Osteoblast (primary cell): ENCODE data around the gene TMC3. TPM values are rescaled to one million over a fixed set of nuclear protein-coding genes. Genes with fewer than 3 reads are reported as not detected.

Experiments
- DNase-seq: peaks from one replicate; pipeline ENCODE4 v3.0.0; 2011; ENCODE audit warnings: low spot score, mixed read lengths; ENCODE audit not compliant: insufficient read length; ENCODE audit errors: missing footprints
- H2AFZ ChIP-seq: 2 replicates; pipeline ENCODE4 v1.6.0; 2011; ENCODE audit warnings: mild to moderate bottlenecking, low read length
- H3K27ac ChIP-seq: 2 replicates; pipeline ENCODE4 v1.5.1; 2011; ENCODE audit warnings: mild to moderate bottlenecking, low read depth, low read length, moderate library complexity
- H3K27me3 ChIP-seq: 2 replicates; pipeline ENCODE4 v1.6.0; 2012; ENCODE audit warnings: mild to moderate bottlenecking, control low read depth, inconsistent platforms, low read length, moderate library complexity; ENCODE audit not compliant: insufficient read depth
- H3K36me3 ChIP-seq: 2 replicates; pipeline ENCODE4 v1.5.1; 2011; ENCODE audit warnings: mild to moderate bottlenecking, low read length, control low read depth, moderate library complexity; ENCODE audit not compliant: insufficient read depth
- H3K4me1 ChIP-seq: 2 replicates; pipeline ENCODE4 v1.5.1; 2011; ENCODE audit warnings: mild to moderate bottlenecking, low read length, control low read depth, moderate library complexity; ENCODE audit not compliant: insufficient read depth
- H3K4me2 ChIP-seq: 2 replicates; pipeline ENCODE4 v1.6.0; 2011; ENCODE audit warnings: mild to moderate bottlenecking, low read length; ENCODE audit not compliant: insufficient read depth
- H3K4me3 ChIP-seq: fragments of 200-600 bp; sonication (generic); 3 replicates; pipeline ENCODE4 v1.5.1; 2012; ENCODE audit warnings: mild to moderate bottlenecking, low read length, inconsistent platforms; ENCODE audit not compliant: insufficient read depth
- H3K79me2 ChIP-seq: 2 replicates; pipeline ENCODE4 v1.6.0; 2012; ENCODE audit warnings: mild to moderate bottlenecking, low read length, control low read depth, inconsistent platforms; ENCODE audit not compliant: insufficient read depth
- H3K9me3 ChIP-seq: 2 replicates; pipeline ENCODE4 v1.5.1; 2011; ENCODE audit warnings: low read depth, low read length, control low read depth
- H4K20me1 ChIP-seq: 2 replicates; pipeline ENCODE4 v1.6.0; 2012; ENCODE audit warnings: mild to moderate bottlenecking, low read length, control low read depth; ENCODE audit not compliant: insufficient read depth
- CTCF ChIP-seq: IDR thresholded peaks from 2 replicates; pipeline ENCODE4 v1.5.1; 2011; ENCODE audit warnings: mild to moderate bottlenecking, low read depth, low read length, moderate library complexity; ENCODE audit errors: extremely low read depth
- total RNA-seq: library from RNA; depleted of rRNA; stranded (reverse); fragments of >200 nt; gene quantifications from 2 replicates; pipeline ENCODE4 v1.2.3, GENCODE V29; 2012

The TMC3 gene
- total RNA-seq, 1 donor, result not detected

DNA sequence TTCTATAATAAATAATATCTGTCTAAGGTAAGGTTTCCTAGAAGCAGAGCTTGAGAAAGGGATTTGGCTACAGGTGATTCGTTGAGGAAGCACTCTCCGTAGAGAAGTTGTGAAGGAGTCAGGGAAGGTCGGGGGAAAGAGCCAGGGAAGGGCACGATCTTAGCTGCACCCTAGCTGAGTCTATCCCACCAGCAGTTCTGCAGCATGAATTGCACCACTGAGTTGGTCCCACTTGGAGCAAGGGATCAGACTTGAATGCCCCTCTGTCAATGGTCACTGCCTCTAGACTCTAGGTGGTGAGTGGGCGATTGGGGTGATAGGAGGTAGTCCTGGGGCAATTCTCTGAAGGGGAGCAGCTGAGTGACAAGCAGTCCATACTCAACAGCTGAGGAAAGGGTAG is 13.5 kb downstream of the TMC3 start:
- no peak overlapping the region for H3K4me3 ChIP-seq
- H3K9me3 ChIP-seq, result no peaks in the 10 kb centered on the region
- no peaks in the 10 kb centered on the region for H3K79me2 ChIP-seq
- no peak overlapping the region for H2AFZ ChIP-seq
- no peaks in the 10 kb centered on the region for H3K36me3 ChIP-seq
- H3K27ac ChIP-seq, result no peak overlapping the region
- no peak for DNase-seq
- peaks cover 2% of the 10 kb centered on the region for H3K27me3 ChIP-seq
- H4K20me1 ChIP-seq, result no peaks in the 10 kb centered on the region
- H3K4me1 ChIP-seq, result no peaks in the 10 kb centered on the region
- TF ChIP-seq CTCF, result no peak
- no peak overlapping the region for H3K4me2 ChIP-seq

DNA sequence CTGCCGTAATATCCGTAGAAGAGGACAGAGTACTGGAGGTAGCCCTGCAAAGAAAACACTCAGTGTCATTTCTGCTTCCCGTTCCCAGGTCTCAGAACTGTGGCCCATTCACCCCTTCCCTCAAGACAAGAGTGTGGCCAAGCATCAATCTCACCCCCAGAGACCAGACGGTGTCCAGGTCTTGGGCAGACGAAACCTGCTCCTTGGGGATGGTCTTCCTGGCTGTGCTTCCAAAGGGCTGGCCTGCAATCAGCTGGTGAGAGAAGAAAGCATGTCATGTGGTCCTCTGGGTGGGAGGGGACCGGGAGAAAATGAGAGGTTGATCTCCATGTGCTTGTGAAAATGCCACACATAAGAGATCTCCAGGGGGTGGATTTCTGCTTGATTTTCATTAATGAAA is 15.8 kb downstream of the TMC3 start:
- Histone ChIP-seq H3K9me3 (no peaks in the 10 kb centered on the region), H3K27ac (no peak overlapping the region), H2AFZ (no peak overlapping the region), H3K36me3 (no peaks in the 10 kb centered on the region), H4K20me1 (no peaks in the 10 kb centered on the region), H3K4me2 (no peak overlapping the region), H3K4me3 (no peak overlapping the region), H3K79me2 (no peaks in the 10 kb centered on the region), H3K4me1 (no peaks in the 10 kb centered on the region), H3K27me3 (peaks cover 5% of the 10 kb centered on the region)
- TF ChIP-seq CTCF, result no peak
- no peak for DNase-seq

DNA sequence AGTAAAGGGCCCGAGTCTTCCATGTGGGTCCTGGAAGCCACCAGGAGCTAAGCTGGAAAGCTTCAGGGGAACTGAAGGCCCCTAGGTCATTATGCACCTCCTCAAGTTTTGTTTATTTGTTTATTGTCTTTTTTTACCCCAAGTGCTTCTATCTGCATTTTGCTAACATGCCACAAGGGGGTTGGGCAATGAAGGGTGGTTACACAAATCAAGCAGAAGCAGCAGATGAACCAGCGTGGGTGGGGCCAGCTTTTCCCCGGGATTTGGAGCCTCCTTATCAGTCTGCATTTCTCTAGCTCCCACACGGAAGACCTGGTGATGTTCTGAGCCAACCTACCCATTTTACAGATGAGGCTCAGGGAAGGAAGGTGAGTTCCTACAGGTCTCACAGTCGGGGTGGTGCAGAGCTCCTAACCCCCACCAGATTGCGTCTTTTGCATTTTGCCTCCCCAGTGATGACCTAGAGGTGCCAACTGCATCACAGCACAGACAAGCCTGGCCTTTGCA is 16.8 kb downstream of the TMC3 start:
- DNase-seq, result no peak
- H3K79me2 ChIP-seq, result no peaks in the 10 kb centered on the region
- no peak overlapping the region for H3K4me2 ChIP-seq
- TF ChIP-seq CTCF, result no peak
- no peak overlapping the region for H2AFZ ChIP-seq
- no peak overlapping the region for H3K4me3 ChIP-seq
- H3K36me3 ChIP-seq, result no peaks in the 10 kb centered on the region
- no peaks in the 10 kb centered on the region for H3K9me3 ChIP-seq
- no peaks in the 10 kb centered on the region for H4K20me1 ChIP-seq
- peaks cover 5% of the 10 kb centered on the region for H3K27me3 ChIP-seq
- no peaks in the 10 kb centered on the region for H3K4me1 ChIP-seq
- H3K27ac ChIP-seq, result no peak overlapping the region

- H3K36me3 ChIP-seq, result no peaks in the 10 kb centered on the region
- no peak for DNase-seq
- no peak overlapping the region for H3K4me2 ChIP-seq
- no peaks in the 10 kb centered on the region for H3K4me1 ChIP-seq
- peaks cover 5% of the 10 kb centered on the region for H3K27me3 ChIP-seq
- H3K9me3 ChIP-seq, result no peaks in the 10 kb centered on the region
- no peaks in the 10 kb centered on the region for H4K20me1 ChIP-seq
- TF ChIP-seq CTCF, result no peak
- H3K27ac ChIP-seq, result no peak overlapping the region
- H2AFZ ChIP-seq, result no peak overlapping the region
- no peak overlapping the region for H3K4me3 ChIP-seq
- no peaks in the 10 kb centered on the region for H3K79me2 ChIP-seq
These were observed 17.8 kb downstream of the TMC3 start for GRCh38 chr15:81356252-81356651.
